ENCODE results near the gene CHMP1A.
A peak's percentile ranks its signal among the peaks of the same experiment; 100 is the strongest.

The CHMP1A gene

DNA sequence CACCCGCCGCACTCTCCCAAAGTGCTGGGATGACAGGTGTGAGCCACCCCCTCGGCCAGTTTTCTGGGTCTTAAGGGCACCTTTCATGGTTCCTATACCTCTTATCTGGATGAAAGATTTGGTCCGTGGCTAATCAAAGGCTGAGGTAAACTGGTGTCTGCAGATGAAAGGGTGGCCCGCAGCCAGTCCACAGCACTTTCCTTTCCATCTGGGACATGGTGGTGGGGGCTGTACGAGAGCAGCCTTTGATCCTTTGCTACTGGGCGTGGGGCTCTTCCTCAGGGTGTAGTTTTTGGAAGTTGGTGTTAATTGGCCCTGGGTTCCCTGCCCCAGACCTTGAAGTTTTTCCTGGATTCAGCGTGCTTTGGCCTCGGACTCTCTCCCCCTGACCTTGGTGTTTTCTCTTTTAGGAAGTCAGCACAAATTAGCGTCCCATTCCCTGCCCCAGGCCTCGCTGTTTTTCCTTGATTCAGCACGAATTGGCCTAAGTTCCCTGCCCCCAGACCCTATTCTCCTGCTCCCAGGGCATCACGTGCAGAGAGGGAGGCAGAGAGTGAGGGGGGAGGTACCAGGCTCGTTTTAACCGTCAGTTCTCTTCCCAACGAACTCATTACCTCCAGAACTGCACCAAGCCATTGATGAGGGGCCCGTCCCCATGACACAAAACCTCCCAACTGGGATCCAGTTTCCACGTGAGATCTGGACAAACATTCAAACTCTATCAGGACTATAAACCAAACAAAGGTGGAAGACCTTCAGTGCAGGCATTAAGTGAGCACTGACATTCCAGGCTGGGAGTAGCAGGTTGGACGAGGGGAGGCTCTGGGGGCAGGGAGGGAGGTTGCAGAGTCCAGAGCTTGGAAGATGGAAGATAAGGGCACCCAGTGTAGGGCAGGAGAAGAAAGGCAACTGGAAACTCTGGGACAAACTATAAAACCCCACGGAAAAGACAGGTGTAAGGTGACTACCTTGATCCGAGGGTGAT lies 32.4 kb downstream of the CHMP1A start:
- Histone ChIP-seq H4K12ac (ENCODE audit: low read depth, low read length) (no peak overlapping the region), H4K8ac (ENCODE audit: low read depth, low read length) (no peak overlapping the region), H4K91ac (ENCODE audit: low read depth, low read length) (no peak overlapping the region), H2AFZ (ENCODE audit: insufficient read depth, low read length, poor library complexity) (no peak overlapping the region), H3K27me3 (ENCODE audit: insufficient read depth, low read length) (no peaks in the 10 kb centered on the region), H3K9me3 (ENCODE audit: insufficient read depth, low read depth, low read length) (peaks cover 5% of the 10 kb centered on the region), H3K4ac (ENCODE audit: low read depth, low read length) (no peak overlapping the region), H3K9ac (ENCODE audit: low read length) (no peak overlapping the region), H3K79me2 (ENCODE audit: control insufficient read depth, insufficient read depth, low read length, poor library complexity) (no peaks in the 10 kb centered on the region), H2BK120ac (ENCODE audit: insufficient read depth, low read length, poor library complexity) (no peak overlapping the region), H3K36me3 (ENCODE audit: control insufficient read depth in 1 of 2, insufficient read depth in 2 of 2, low read length in 2 of 2) (no peaks in the 10 kb centered on the region), H3K4me3 (ENCODE audit: low read depth, low read length) (no peak overlapping the region), H3K18ac (ENCODE audit: low read length) (no peak overlapping the region), H2AK5ac (ENCODE audit: low read length) (no peak overlapping the region), H3K4me2 (ENCODE audit: low read length) (no peak overlapping the region), H3K27ac (ENCODE audit: low read depth, low read length) (no peak overlapping the region), H2BK5ac (ENCODE audit: low read depth, low read length, poor library complexity) (no peak overlapping the region), H3K14ac (ENCODE audit: low read length) (no peak overlapping the region), H3K79me1 (ENCODE audit: low read length) (no peaks in the 10 kb centered on the region), H3K4me1 (ENCODE audit: control insufficient read depth in 1 of 2, insufficient read depth in 2 of 2, low read length in 2 of 2) (peaks cover 3 to 15% of the 10 kb centered on the region in 2 experiments), H2BK12ac (ENCODE audit: low read length) (no peak overlapping the region), H3K23ac (ENCODE audit: low read length) (no peak overlapping the region)
- DNase-seq = no peak
- no CpG with 5 or more reads among the region's 21 CpGs for WGBS (ENCODE audit: extremely low coverage, insufficient coverage, insufficient read length)

DNA sequence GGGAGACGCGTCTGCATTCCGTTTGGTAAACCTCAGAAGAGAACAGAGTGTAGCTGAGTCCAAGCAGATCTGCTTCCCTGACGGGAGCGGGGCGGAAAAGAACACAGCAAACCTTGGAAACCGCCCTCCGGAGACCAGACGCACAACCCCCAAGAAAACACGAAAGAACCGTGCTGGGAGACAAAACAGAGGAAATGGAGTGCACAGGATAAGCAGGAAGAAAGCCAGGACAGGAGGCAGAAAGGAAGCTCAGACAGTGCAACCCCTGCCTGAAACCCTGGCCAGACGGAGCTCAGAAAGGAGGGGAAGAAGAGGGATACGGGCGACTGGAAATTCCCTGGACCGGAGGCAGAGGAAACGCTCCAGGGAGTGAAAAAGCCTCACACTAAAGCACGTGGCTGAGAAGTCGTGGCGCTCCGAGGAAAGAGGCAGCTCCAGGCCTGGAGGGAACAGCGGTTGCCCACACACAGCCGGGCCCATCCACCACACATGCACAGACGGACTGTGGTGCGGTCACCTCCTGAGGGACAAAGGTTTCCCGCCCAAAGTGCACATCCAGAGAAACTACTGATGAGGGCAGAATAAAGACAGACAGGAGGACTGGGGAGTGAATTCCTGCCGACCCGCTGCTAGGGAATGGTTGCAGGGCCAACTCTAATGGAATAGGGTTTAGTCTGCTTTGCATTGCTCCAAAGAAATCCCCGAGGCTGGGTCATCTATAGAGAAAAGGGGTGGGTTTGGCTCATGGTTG lies 33.8 kb downstream of the CHMP1A start:
- no peaks in the 10 kb centered on the region for H3K79me1 ChIP-seq (ENCODE audit: low read length)
- H3K14ac ChIP-seq (ENCODE audit: low read length) = no peak overlapping the region
- H3K9ac ChIP-seq (ENCODE audit: low read length) = no peak overlapping the region
- no peak overlapping the region for H2BK12ac ChIP-seq (ENCODE audit: low read length)
- no peak overlapping the region for H2AFZ ChIP-seq (ENCODE audit: insufficient read depth, low read length, poor library complexity)
- no peak overlapping the region for H4K12ac ChIP-seq (ENCODE audit: low read depth, low read length)
- peaks cover 3 to 15% of the 10 kb centered on the region in 2 experiments for H3K4me1 ChIP-seq (ENCODE audit: control insufficient read depth in 1 of 2, insufficient read depth in 2 of 2, low read length in 2 of 2)
- no peaks in the 10 kb centered on the region for H3K27me3 ChIP-seq (ENCODE audit: insufficient read depth, low read length)
- no peak overlapping the region for H3K18ac ChIP-seq (ENCODE audit: low read length)
- H3K36me3 ChIP-seq (ENCODE audit: control insufficient read depth in 1 of 2, insufficient read depth in 2 of 2, low read length in 2 of 2) = no peaks in the 10 kb centered on the region
- no peak overlapping the region for H4K8ac ChIP-seq (ENCODE audit: low read depth, low read length)
- H2AK5ac ChIP-seq (ENCODE audit: low read length) = no peak overlapping the region
- no peaks in the 10 kb centered on the region for H3K79me2 ChIP-seq (ENCODE audit: control insufficient read depth, insufficient read depth, low read length, poor library complexity)
- H2BK120ac ChIP-seq (ENCODE audit: insufficient read depth, low read length, poor library complexity) = no peak overlapping the region
- H3K27ac ChIP-seq (ENCODE audit: low read depth, low read length) = peak overlapping the region; percentile 29
- H3K4me3 ChIP-seq (ENCODE audit: low read depth, low read length) = no peak overlapping the region
- peak; percentile 53 to 64 for DNase-seq
- WGBS (ENCODE audit: extremely low coverage, insufficient coverage, insufficient read length) = no CpG with 5 or more reads among the region's 28 CpGs
- H3K4me2 ChIP-seq (ENCODE audit: low read length) = no peak overlapping the region
- H2BK5ac ChIP-seq (ENCODE audit: low read depth, low read length, poor library complexity) = no peak overlapping the region
- no peak overlapping the region for H4K91ac ChIP-seq (ENCODE audit: low read depth, low read length)
- H3K4ac ChIP-seq (ENCODE audit: low read depth, low read length) = no peak overlapping the region
- H3K23ac ChIP-seq (ENCODE audit: low read length) = no peak overlapping the region
- H3K9me3 ChIP-seq (ENCODE audit: insufficient read depth, low read depth, low read length) = peaks cover 3% of the 10 kb centered on the region

DNA sequence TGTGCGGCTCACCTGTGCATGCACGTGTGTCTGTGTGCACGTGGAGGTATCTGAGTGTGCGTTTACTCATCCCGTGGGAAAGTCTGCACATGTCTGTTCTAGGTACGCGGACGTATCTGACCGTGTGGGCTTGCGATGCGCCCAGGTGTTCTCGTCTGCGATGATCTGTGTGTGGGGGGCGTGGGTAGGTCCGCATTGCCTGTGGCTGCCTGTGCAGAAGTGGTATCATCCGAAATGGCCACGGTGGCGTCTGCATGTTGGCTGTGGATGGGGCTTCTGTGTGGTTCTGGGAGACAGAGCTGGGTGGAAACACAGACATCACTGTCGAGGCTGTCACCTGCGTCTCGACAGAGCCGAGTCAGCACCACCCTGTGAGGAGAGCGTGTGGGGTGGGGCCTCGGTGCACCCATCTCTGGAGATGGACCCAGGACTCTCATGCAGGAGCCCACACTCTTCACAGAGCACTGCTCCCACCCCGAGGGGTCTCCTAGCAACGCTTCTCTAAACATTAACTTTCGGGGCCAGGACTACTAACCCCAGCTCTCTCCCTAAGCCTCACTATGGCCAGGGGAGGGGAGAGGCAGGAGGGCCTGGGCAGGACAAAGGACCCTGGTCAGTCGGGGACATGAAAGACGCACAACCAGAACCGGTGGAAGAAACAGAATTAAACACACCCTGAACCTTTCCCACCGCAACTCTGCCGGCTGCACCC lies 35.7 kb downstream of the CHMP1A start:
- Histone ChIP-seq H3K4ac (ENCODE audit: low read depth, low read length) (no peak overlapping the region), H4K8ac (ENCODE audit: low read depth, low read length) (no peak overlapping the region), H3K14ac (ENCODE audit: low read length) (no peak overlapping the region), H3K23ac (ENCODE audit: low read length) (no peak overlapping the region), H2BK12ac (ENCODE audit: low read length) (no peak overlapping the region), H3K4me2 (ENCODE audit: low read length) (no peak overlapping the region), H3K36me3 (ENCODE audit: control insufficient read depth in 1 of 2, insufficient read depth in 2 of 2, low read length in 2 of 2) (no peaks in the 10 kb centered on the region), H2BK120ac (ENCODE audit: insufficient read depth, low read length, poor library complexity) (no peak overlapping the region), H4K12ac (ENCODE audit: low read depth, low read length) (no peak overlapping the region), H3K79me1 (ENCODE audit: low read length) (no peaks in the 10 kb centered on the region), H4K91ac (ENCODE audit: low read depth, low read length) (no peak overlapping the region), H3K79me2 (ENCODE audit: control insufficient read depth, insufficient read depth, low read length, poor library complexity) (no peaks in the 10 kb centered on the region), H3K18ac (ENCODE audit: low read length) (no peak overlapping the region), H2AK5ac (ENCODE audit: low read length) (no peak overlapping the region), H3K4me3 (ENCODE audit: low read depth, low read length) (no peak overlapping the region), H3K27ac (ENCODE audit: low read depth, low read length) (no peak overlapping the region), H3K9ac (ENCODE audit: low read length) (no peak overlapping the region), H2BK5ac (ENCODE audit: low read depth, low read length, poor library complexity) (no peak overlapping the region), H2AFZ (ENCODE audit: insufficient read depth, low read length, poor library complexity) (no peak overlapping the region), H3K9me3 (ENCODE audit: insufficient read depth, low read depth, low read length) (peaks cover 3% of the 10 kb centered on the region), H3K4me1 (ENCODE audit: control insufficient read depth in 1 of 2, insufficient read depth in 2 of 2, low read length in 2 of 2) (peaks cover 3 to 15% of the 10 kb centered on the region in 2 experiments), H3K27me3 (ENCODE audit: insufficient read depth, low read length) (no peaks in the 10 kb centered on the region)
- no peak for DNase-seq
- no CpG with 5 or more reads among the region's 32 CpGs for WGBS (ENCODE audit: extremely low coverage, insufficient coverage, insufficient read length)

DNA sequence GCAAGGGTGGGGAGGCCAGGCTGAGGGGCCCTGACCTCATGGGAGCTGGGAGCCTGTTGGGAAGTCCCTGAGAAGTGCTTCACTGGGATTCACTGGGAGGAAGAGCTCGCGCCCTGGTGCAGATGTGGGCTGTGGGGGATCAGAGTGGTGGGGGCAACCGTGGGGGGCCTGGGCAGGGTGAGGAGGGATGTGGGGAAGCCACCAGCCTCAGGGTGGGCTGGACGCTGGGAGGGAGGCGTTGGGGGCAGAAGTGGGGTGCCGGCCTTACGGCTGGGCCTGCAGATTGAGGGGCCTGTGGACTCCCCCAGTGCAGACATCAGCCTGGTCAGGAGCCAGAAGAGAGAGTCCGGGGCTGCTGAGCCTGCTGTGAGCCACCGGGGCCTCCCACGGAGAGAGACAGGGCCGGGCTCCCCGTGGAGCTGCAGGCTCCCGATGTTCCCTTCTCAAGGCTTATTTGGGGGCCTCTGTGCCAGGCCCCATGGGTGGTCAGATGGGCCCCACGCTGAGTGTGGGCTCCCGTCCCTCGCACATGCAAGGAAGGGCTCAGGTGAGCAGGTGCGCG lies 36.3 kb downstream of the CHMP1A start:
- H3K79me1 ChIP-seq (ENCODE audit: low read length) = no peaks in the 10 kb centered on the region
- H3K9ac ChIP-seq (ENCODE audit: low read length) = no peak overlapping the region
- no peak overlapping the region for H2AFZ ChIP-seq (ENCODE audit: insufficient read depth, low read length, poor library complexity)
- H4K8ac ChIP-seq (ENCODE audit: low read depth, low read length) = no peak overlapping the region
- no peak overlapping the region for H4K91ac ChIP-seq (ENCODE audit: low read depth, low read length)
- H3K4me2 ChIP-seq (ENCODE audit: low read length) = no peak overlapping the region
- H3K18ac ChIP-seq (ENCODE audit: low read length) = no peak overlapping the region
- no peak for DNase-seq
- H3K4ac ChIP-seq (ENCODE audit: low read depth, low read length) = no peak overlapping the region
- no peaks in the 10 kb centered on the region for H3K79me2 ChIP-seq (ENCODE audit: control insufficient read depth, insufficient read depth, low read length, poor library complexity)
- no peaks in the 10 kb centered on the region for H3K36me3 ChIP-seq (ENCODE audit: control insufficient read depth in 1 of 2, insufficient read depth in 2 of 2, low read length in 2 of 2)
- peaks cover 3% of the 10 kb centered on the region for H3K9me3 ChIP-seq (ENCODE audit: insufficient read depth, low read depth, low read length)
- H2AK5ac ChIP-seq (ENCODE audit: low read length) = no peak overlapping the region
- H3K4me3 ChIP-seq (ENCODE audit: low read depth, low read length) = no peak overlapping the region
- no peak overlapping the region for H3K27ac ChIP-seq (ENCODE audit: low read depth, low read length)
- H3K23ac ChIP-seq (ENCODE audit: low read length) = no peak overlapping the region
- H3K4me1 ChIP-seq (ENCODE audit: control insufficient read depth in 1 of 2, insufficient read depth in 2 of 2, low read length in 2 of 2) = peaks cover 3 to 15% of the 10 kb centered on the region in 2 experiments
- H2BK120ac ChIP-seq (ENCODE audit: insufficient read depth, low read length, poor library complexity) = no peak overlapping the region
- WGBS (ENCODE audit: extremely low coverage, insufficient coverage, insufficient read length) = no CpG with 5 or more reads among the region's 18 CpGs
- no peak overlapping the region for H3K14ac ChIP-seq (ENCODE audit: low read length)
- no peak overlapping the region for H2BK5ac ChIP-seq (ENCODE audit: low read depth, low read length, poor library complexity)
- H4K12ac ChIP-seq (ENCODE audit: low read depth, low read length) = no peak overlapping the region
- no peaks in the 10 kb centered on the region for H3K27me3 ChIP-seq (ENCODE audit: insufficient read depth, low read length)
- H2BK12ac ChIP-seq (ENCODE audit: low read length) = no peak overlapping the region

Data from trophoblast cell (in vitro differentiated cells and primary cell).